ENCODE results near the gene SLC30A1.

- no peak for TF ChIP-seq CTCF (IDR thresholded peaks at IDR 0.05)
- no peak for TF ChIP-seq POLR2A (IDR thresholded peaks at IDR 0.05)
Measured at GRCh38 chr1:211579440-211580302, 710 bp upstream of the SLC30A1 start.
